HG02588 (cell line): ENCODE measurements around the gene CACNG8.

ENCODE experiments used
- ATAC-seq: cut with Tn5 transposase; IDR thresholded peaks from one replicate; pipeline ENCODE4 v1.9.1; 2021; ENCODE audit warnings: mild to moderate bottlenecking, moderate library complexity; ENCODE audit not compliant: unreplicated experiment

The CACNG8 gene

GRCh38 chr19:53992211-53992610 is 29.5 kb downstream of the CACNG8 start:
- no peak for ATAC-seq

GRCh38 chr19:53992815-53993214 is 30.1 kb downstream of the CACNG8 start:
- ATAC-seq: no peak

GRCh38 chr19:53993448-53993847 is 30.7 kb downstream of the CACNG8 start:
- no peak for ATAC-seq

GRCh38 chr19:53994811-53995210 is 32.1 kb downstream of the CACNG8 start:
- ATAC-seq: no peak

GRCh38 chr19:53998223-53998622 is 35.5 kb downstream of the CACNG8 start:
- no peak for ATAC-seq

- ATAC-seq: no peak
These were observed 37.0 kb downstream of the CACNG8 start for GRCh38 chr19:53999694-54000093.

GRCh38 chr19:54001496-54001895 is 38.8 kb downstream of the CACNG8 start:
- ATAC-seq: no peak

GRCh38 chr19:54002495-54003315 is 40.0 kb downstream of the CACNG8 start:
- no peak for ATAC-seq

GRCh38 chr19:54009440-54009839 is 46.7 kb downstream of the CACNG8 start:
- ATAC-seq: no peak

- no peak for ATAC-seq
These were observed 47.7 kb downstream of the CACNG8 start for GRCh38 chr19:54010474-54010873.

GRCh38 chr19:54011507-54012211 is 48.9 kb downstream of the CACNG8 start:
- ATAC-seq: no peak

GRCh38 chr19:54013866-54014265 is 51.1 kb downstream of the CACNG8 start:
- no peak for ATAC-seq

- no peak for ATAC-seq
These were observed 52.3 kb downstream of the CACNG8 start for GRCh38 chr19:54014920-54015560.

- ATAC-seq: no peak
These were observed 54.5 kb downstream of the CACNG8 start for GRCh38 chr19:54017261-54017660.

- no peak for ATAC-seq
These were observed 58.6 kb downstream of the CACNG8 start for GRCh38 chr19:54021363-54021762.

- ATAC-seq: no peak
These were observed 59.2 kb downstream of the CACNG8 start for GRCh38 chr19:54021932-54022331.

- no peak for ATAC-seq
These were observed 60.5 kb downstream of the CACNG8 start for GRCh38 chr19:54023191-54023590.

- ATAC-seq: no peak
These were observed 61.9 kb downstream of the CACNG8 start for GRCh38 chr19:54024660-54025059.

GRCh38 chr19:54026656-54027055 is 63.9 kb downstream of the CACNG8 start:
- ATAC-seq: no peak

- ATAC-seq: no peak
These were observed 66.6 kb downstream of the CACNG8 start for GRCh38 chr19:54029301-54029700.

- ATAC-seq: no peak
These were observed 67.3 kb downstream of the CACNG8 start for GRCh38 chr19:54029930-54030490.
